Right lobe of liver (tissue), 4 donors: ENCODE measurements around the gene DGKH.

Experiments
- CTCF ChIP-seq, 4 donors: fragments of 200-600 bp in 3 of 4; fragments of 450-650 bp in 1 of 4; IDR thresholded peaks; one replicate each; pipeline versions ENCODE4 v1.5.1 to v1.8.0; 2016 to 2022; ENCODE audit warnings: antibody characterized with exemption in 4 of 4, mild to moderate bottlenecking in 2 of 4
- POLR2A ChIP-seq: fragments of 450-650 bp; IDR thresholded peaks from one replicate; pipeline ENCODE4 v1.6.1; 2017; ENCODE audit warnings: antibody characterized with exemption, mild to moderate bottlenecking
- donor health status: DM: no; HTN: no; CAD: no.
- donor health status: DM: no; HTN: no; CAD: no.
- donor health status: DM: no; HTN: yes; CAD: no.

GRCh38 chr13:42181381-42181953, 133.0 kb downstream of the DGKH start:
- no peak for TF ChIP-seq CTCF (IDR thresholded peaks at IDR 0.05)
- no peak for TF ChIP-seq POLR2A
